NCI-H187 treated with DMSO at 0.1 percent for 48 hours (cell line): ENCODE results near the gene ENTPD1.
"Not testable (repeated sequence)": the region's sequence is repeated elsewhere in the genome, so short reads cannot be mapped to it uniquely, and the experiment has no call there.

Source experiments
- DNase-seq: peaks from one replicate; lab custom pipeline; 2025; lab: John Stamatoyannopoulos, UW

ENTPD1 gene

GRCh38 chr10:95756041-95756761, at the start of gene ENTPD1:
ENTPD1 (plus strand) TSS chr10:95756163; CDS start chr10:95756240, 77 bp downstream.
- DNase-seq, result no peak

GRCh38 chr10:95706573-95706972, 49.4 kb upstream of the ENTPD1 start:
- no peak for DNase-seq

- DNase-seq, result no peak
Observed at GRCh38 chr10:95706990-95707389, 49.0 kb upstream of the ENTPD1 start.

- DNase-seq, result no peak
Observed at GRCh38 chr10:95711492-95711891, 44.5 kb upstream of the ENTPD1 start.

GRCh38 chr10:95716466-95716865, 39.5 kb upstream of the ENTPD1 start:
- no peak for DNase-seq

GRCh38 chr10:95716866-95717265, 39.1 kb upstream of the ENTPD1 start:
- DNase-seq, result no peak

GRCh38 chr10:95720745-95721144, 35.2 kb upstream of the ENTPD1 start:
- DNase-seq, result not testable (repeated sequence)

- DNase-seq, result not testable (repeated sequence)
Observed at GRCh38 chr10:95722496-95722895, 33.5 kb upstream of the ENTPD1 start.

GRCh38 chr10:95728526-95728925, 27.4 kb upstream of the ENTPD1 start:
- no peak for DNase-seq

GRCh38 chr10:95729323-95730055, 26.5 kb upstream of the ENTPD1 start:
- no peak for DNase-seq

GRCh38 chr10:95730233-95730632, 25.7 kb upstream of the ENTPD1 start:
- no peak for DNase-seq

GRCh38 chr10:95732907-95733306, 23.1 kb upstream of the ENTPD1 start:
- DNase-seq, result not testable (repeated sequence)

- no peak for DNase-seq
Observed at GRCh38 chr10:95739056-95739455, 16.9 kb upstream of the ENTPD1 start.

- DNase-seq, result no peak
Observed at GRCh38 chr10:95741807-95742467, 14.0 kb upstream of the ENTPD1 start.

- no peak for DNase-seq
Observed at GRCh38 chr10:95742485-95742884, 13.5 kb upstream of the ENTPD1 start.

GRCh38 chr10:95742962-95743535, 12.9 kb upstream of the ENTPD1 start:
- DNase-seq, result no peak

GRCh38 chr10:95745501-95745900, 10.5 kb upstream of the ENTPD1 start:
- no peak for DNase-seq

GRCh38 chr10:95748349-95748748, 7.6 kb upstream of the ENTPD1 start:
- no peak for DNase-seq

GRCh38 chr10:95755511-95756004, 405 bp upstream of the ENTPD1 start:
- DNase-seq, result no peak

- DNase-seq, result no peak
Observed at GRCh38 chr10:95756809-95757684, 1.1 kb downstream of the ENTPD1 start.

GRCh38 chr10:95758351-95759025, 2.5 kb downstream of the ENTPD1 start:
- DNase-seq, result no peak
